ENCODE data around the gene TBCK.

DNA sequence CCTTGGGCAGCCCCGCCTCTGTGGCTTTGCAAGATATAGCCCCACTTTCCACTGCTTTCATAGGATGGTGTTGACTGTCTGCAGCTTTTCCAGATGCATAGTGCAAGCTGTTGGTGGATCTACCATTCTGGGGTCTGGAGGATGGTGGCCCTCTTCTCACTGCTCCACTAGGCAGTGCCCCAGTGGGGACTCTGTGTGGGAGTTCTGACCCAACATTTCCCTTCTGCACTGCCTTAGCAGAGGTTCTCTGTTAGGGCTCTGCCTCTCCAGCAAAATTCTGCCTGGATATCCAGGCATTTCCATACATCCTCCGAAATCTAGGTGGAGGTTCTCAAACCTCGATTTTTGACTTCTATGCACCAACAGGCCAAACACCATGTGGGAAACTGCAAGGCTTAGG, 153.7 kb downstream of the TBCK start:
- TF ChIP-seq POLR2AphosphoS5 (IDR thresholded peaks at IDR 0.05; ENCODE audit: low read depth, low read length) (no peak), POLR2A (IDR thresholded peaks at IDR 0.05; ENCODE audit: low read depth, low read length) (no peak), TAF1 (IDR thresholded peaks at IDR 0.05; ENCODE audit: borderline replicate concordance, low read depth, low read length) (no peak)
